DMS153 (cell line): Measurements from ENCODE around the gene FUCA2.

Source experiments
- DNase-seq: peaks from one replicate; lab custom pipeline; 2025; lab: John Stamatoyannopoulos, UW

FUCA2 gene, protein sequence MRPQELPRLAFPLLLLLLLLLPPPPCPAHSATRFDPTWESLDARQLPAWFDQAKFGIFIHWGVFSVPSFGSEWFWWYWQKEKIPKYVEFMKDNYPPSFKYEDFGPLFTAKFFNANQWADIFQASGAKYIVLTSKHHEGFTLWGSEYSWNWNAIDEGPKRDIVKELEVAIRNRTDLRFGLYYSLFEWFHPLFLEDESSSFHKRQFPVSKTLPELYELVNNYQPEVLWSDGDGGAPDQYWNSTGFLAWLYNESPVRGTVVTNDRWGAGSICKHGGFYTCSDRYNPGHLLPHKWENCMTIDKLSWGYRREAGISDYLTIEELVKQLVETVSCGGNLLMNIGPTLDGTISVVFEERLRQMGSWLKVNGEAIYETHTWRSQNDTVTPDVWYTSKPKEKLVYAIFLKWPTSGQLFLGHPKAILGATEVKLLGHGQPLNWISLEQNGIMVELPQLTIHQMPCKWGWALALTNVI

DNA sequence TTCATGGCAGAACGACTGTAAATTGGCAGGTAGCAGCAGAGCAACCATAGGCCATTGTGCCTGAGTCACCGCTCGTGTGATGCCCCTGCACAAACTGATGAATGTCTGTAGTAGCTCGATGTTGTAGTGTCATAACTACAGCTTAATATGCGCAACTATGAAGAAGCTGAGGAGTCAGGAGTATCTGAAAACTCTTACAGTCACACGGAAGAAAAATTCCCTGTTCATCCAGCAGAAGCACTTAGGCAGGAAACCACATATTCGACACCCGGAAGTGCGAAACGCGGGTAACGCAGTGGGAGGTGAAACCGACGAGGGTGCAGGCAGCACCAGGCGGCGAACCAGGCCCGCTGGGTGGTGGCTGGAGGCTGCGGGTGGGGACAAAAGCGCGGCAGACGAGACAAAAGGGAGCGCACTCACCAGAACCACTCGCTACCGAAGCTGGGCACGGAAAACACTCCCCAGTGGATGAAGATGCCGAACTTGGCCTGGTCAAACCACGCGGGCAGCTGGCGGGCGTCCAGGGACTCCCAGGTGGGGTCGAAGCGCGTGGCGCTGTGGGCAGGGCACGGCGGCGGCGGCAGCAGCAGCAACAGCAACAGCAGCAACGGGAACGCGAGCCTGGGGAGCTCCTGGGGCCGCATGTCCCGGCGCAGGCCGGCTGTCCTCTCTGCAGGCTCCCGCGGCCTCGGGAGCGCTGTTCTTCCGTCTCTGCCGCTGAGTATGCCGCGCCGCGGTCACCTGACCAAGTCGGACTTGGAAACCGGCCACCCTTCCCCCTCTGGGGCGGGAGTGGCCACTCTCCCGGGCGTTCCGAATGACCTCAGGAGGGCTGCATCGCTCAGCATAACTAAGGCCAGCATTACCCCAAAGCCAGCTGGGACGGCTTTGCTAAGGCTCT, at the start of gene FUCA2:
Gene FUCA2, minus strand, starts transcription at position 730 of the 901 bp plus-strand sequence. Its CDS starts 86 bp downstream, at position 644.
- DNase-seq = peak; percentile 35

DNA sequence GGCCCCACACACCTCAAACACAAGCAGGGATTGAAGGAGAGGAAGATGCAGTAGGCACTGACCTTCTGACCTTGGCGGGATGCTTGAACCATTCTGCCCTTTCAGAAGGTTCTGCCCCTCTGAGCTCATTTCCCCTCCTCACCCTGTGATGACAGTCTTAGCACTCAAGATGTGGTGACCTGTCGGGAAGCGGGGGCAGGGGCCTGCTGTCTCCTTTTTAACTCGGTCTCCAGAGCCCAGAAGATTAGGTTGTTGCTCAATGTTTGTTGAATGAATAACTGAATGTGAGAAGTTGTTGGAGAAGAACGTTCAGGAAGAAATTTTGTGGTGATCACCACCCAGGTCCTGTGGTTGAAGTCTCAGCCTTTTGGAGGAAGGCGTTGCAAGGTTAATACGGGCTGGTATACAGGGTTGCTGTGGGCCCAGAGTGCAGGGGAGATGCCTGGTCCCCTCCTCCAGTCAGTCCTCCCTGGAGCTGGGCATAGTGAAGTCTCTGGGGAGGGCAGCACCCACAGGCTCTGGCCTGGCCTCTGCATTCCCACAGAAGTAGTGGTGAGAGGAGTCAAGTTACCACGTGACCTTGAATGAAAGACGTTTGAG, 49.7 kb upstream of the FUCA2 start:
- DNase-seq = no peak

DNA sequence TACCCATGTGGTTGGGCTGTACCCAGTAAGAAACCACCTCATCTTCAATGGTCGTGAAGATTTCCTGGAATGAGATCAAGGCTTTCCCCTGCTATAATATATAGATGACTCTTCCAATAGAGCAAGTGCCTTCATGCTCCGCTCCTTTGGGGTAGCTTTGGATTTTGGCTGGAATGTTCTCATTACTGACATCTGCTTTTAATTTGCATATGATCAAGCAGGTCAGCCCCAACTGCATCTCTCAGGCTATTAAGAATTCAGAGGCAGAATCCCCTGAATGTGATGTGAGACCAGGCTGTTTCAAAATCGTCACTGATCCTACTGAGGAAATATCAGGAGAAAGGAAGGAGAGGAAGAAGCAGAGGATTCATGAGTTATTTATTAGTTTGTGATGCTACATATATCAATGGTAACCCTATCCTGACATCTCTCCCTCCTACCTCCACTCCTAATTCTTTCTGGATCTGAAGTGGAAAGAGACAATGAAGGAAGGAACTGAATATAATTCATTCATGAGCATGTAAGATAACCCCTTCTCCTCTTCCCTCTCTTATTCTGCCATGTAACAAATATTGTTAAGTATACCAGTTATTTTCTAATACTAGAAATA, 47.6 kb upstream of the FUCA2 start:
- DNase-seq = no peak

DNA sequence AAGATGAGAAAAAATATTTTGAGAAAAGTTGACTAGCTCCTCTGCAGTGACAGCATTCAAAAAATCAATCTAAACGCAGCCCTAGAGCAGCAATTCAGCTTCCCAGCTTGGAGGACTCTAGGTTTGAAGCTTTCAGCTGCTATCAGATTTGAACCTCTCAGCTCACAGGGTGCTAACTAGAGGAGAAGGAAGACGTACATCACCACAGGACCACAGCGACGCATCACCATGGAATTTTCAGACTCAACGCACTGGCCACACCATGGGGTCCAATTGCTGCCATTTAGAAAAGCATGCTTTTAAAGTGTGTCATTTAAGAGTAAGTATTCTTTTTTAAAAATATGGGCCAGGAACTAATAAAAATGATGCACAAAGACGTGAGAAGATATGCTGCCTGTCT, 45.0 kb upstream of the FUCA2 start:
- no peak for DNase-seq

DNA sequence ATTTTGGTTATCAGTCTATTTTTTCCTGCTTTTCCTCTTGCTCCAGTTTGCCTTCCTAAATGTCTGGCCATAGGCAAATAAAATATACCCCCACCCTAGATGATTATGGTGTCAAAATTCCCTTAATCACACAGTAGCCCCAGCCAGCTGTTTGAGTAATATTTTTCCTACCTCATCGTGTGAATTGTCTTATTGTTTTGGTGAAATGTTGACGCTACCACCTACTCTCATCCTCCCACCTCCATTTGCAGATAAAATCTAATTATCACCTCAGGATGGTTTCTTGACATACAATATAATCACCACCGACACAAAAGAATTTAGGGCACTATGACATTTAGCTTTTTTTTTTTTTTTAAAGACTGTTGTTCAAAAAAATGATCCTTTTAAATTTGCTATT, 44.1 kb upstream of the FUCA2 start:
- no peak for DNase-seq

DNA sequence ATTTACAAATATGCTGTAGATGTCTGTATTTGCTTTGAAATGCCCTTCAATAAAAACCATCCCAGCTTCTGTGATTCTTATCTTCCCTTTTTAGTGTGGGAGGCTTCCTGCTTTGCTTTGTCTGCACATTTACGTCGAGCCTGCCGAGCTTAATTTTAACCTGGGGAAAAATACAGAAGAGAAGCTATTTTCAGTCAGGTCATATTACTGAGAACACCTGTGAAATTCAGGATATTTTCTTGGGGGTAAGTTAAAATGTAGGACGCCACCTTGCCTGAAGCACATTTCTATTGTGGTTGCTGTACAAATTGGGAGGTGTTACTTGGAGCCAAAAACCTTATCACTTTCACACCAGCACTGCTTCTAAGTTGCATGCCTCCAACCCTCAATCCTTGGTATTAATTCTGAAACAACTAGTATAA, 43.6 kb upstream of the FUCA2 start:
- no peak for DNase-seq

DNA sequence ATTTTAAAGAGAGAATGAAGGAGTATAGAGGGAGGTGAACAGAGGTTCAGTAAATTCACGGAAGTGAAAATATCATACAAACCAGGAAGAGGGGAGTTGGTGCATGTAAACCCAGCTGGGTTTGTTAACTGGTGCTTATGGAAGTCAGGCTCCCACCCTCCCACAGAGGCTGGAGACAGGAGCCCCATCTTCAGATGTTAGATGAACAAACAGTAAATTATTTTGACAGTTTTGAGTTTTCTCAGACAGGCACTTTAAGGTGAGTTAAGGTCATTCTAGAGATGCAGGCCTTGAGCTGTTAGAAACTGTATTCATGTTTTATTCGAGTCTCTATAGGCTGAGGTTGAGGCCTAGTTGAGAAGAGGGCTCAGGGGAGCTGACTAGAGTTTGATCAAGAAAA, 41.8 kb upstream of the FUCA2 start:
- no peak for DNase-seq

DNA sequence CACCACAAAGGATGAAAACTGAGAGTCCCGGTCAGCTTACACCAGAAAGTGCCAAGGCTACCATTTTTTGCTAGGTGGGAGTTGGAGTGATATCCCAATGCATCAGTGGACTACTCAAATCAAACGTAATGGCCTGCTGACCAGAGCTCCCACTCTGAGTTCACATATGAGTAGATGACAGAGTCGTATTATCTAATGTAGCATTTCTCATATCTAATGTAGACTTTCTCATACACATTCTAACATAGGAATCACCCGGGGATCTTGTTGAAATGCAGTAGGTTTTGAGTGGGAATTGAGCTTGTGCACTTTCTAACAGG, 38.4 kb upstream of the FUCA2 start:
- no peak for DNase-seq

DNA sequence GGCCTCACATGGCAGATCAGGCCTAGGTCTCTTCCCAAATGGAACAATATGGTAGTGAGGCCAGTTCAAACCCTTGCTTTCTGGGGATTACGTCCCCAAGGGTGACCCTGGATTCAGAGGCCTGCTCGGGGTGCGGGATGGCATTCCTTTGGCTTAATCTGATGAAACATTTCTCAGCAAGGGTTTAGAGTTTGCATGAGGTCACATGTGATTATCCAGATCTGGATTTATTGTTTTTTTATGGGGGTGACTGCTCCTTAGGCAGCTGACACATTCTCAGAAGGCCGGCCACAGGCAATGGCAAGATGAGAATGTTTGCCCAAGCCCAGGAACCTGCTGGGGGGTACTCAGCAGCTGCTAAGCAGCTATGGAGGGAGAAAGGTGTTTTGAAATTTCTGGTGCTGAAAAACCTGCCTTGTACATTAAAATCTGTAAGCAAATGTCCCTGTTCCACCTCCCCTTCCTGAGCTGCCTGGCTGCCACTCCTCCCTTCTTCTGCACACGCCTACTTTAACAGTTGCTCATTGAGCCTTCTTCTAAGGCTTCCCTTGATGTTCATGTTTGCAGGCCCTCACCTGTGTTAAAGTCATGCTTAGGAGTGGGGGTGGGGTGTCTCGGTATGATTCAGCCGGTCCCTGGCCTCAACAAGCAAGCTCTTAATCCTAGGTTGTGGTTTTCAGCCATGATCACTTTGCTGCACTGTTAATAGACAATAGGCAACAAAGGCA, 37.9 kb upstream of the FUCA2 start:
- no peak for DNase-seq

DNA sequence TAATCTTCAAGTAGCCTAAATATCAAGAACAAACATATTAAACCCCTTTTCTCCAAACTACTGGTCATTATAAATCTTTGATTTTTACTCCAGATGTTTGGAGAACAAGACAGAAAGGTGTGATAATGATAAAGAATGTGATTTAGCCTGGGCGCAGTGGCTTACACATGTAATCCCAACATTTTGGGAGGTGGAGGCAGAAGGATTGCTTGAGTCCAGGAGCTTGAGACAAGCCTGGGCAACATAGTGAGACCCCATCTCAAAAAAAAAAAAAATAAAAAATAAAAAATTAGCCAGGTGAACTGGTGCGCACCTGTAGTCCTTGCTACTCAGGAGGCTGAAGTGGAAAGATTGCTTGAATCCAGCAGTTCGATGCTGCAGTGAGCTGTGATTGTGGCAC, 35.1 kb upstream of the FUCA2 start:
- no peak for DNase-seq

DNA sequence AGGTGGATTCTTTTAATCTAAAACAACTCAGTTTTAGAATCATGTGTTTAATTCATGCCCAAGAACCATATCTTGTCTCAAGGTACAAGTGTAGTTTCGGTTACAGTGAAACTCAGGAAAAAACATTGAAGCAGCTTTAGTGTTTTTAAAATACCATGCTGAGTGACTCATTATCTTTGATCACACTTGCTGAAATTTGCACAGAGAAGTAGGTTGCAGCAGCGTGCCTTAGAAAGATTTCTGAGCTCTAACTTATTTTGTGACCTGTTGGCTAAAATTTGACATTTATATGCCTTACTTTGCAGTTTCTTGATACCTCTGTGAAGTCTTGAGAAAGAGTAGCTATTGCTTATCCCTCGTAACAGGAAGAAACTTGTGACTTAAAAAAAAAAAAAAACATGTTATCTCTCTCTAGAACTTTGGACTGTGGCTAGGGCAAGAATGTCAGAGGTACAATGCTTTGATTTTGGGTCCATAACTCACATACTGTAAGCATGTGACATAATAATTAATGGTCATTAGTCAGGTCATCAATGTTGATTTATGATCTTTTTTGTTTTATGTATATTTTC, 34.5 kb upstream of the FUCA2 start:
- DNase-seq = no peak

DNA sequence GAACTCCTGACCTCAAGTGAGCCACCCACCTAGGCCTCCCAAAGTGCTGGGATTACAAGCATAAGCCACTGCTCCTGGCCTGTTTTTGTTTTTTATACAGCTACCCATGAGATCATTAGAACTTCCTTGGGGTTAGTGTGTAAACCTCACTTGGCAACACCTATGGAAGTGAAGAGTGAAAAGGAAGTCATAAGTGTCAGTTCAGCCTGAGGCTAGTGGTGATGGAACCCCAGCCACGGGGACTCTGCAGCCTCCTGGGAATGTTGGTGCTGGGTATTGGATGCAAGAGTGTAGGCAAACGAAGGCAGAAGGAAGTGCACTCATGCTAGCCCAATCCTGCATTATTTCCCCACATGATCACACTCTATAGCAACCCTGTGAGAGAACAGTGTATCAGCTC, 33.6 kb upstream of the FUCA2 start:
- no peak for DNase-seq

DNA sequence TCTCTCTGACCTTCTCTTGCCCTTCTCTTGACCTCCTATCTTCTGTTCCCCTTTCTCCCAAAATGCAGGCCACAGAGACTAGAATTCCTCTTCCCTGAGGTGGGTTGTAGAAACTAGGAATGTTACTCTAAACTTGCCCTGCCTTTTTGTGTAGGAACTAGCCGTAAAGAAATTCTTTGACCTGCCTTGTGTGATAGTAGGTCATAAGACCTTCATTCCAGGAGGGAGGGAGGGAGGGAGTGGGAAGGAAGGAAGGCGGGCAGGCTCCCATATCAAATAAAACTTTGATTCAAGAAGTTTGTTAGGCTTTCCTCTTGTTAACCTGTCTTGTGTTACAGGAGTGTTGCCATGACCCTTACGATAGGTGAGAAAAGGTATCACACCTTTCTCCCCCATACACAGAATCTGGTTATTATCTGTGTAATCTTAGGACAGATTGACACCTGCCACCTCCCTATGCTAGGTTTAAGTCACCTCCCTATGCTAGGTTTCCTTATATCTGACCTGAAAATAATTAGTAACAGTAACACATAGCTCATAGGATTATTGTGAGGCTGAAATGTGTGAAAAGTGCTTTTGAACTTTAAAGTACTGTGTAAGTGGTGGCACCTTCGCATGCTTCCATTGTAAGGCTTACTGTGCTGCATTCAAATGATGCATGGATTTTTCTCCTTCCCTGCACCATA, 32.6 kb upstream of the FUCA2 start:
- no peak for DNase-seq

DNA sequence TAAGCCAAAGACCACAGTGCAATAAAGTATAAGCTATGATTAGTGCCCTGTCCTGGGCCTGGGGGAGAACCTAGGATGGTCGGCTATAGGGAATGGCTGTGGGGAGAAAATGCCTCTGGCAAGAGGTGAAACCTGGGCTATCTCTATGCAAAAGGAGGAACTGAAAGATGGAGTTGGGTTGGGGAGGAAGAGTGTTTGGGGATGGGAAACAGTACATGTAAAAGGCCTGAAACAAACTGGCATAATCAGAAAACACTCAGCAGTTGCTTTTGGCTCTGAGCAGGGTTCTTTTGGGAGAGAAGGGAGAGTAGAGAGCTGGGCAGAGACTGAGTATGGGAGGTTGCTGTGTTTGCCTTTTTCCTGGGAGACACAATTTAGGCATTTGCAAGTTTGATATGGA, 31.9 kb upstream of the FUCA2 start:
- no peak for DNase-seq

DNA sequence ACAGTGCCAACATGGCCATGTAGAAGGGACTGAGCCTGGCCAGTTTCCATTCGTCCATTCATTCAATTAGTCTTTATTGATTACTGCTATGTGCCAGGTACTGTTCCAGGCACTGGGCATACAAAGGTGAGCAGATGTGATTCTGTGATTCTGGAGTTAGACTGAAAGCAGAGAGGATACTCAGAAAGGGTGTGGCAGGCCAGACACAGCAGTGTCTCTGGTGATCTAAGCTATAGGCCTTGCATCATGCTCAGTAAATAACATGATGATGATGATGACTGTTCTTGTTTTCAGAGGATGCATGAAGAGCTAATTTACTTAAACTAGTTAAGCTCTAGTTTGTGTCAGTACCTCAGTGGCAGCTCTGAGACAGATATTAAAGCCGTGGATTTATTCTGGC, 31.4 kb upstream of the FUCA2 start:
- no peak for DNase-seq

DNA sequence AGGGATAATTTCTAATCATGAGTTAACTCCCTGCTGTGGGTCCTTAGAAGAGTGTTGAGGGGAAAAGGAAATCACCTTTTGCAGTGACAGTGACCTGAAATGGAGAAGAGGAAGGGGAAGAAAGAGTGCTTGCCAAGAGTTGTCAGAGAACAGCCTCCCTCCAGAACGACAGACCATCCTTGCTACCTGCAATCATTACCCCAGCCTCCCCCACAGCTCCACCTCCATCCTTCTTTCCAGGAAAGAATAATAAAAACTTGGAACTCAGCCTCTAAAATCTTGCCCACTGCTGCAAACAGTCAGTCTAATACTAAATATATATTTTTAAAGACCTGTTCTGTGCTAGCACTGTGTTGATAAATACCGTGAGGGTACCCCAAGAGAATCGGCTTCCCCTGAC, 28.7 kb upstream of the FUCA2 start:
- DNase-seq = no peak

DNA sequence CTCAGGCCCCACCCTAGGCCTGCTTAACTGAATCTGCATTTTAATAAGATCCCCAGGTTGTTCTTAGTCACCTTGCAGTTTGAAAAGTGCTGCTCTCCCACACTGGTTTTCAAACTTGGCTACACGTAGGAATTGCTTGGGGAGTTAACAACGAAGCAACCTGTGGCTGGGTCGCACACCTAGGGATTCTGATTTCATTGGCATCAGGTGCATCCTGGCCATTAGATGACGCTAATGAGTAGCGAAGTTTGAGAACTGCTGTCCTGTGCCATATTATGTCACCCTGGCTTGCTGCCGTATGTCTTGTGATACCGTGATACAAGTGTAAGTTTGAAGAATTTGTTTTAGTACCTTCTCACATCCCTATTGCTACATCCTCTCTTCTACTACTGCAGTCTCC, 28.2 kb upstream of the FUCA2 start:
- no peak for DNase-seq

DNA sequence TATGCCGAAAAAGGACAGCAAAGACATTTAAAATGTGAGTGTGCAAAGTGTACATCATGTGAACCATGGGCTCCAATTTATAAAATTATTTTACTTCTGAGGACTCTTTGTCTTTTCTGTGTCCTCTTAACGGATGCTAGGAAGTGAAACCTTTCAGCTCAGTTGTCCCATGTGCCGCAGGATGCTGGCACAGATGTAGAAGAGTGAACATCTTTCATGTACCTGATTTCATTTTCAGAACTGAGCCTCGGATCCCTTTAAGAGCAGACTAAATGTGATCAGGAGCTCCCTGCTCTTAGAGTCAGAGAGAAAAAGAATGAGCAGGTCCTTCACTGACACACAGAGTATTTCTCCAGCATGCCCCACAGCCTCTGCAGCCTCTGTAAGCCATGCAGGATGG, 27.6 kb upstream of the FUCA2 start:
- no peak for DNase-seq

DNA sequence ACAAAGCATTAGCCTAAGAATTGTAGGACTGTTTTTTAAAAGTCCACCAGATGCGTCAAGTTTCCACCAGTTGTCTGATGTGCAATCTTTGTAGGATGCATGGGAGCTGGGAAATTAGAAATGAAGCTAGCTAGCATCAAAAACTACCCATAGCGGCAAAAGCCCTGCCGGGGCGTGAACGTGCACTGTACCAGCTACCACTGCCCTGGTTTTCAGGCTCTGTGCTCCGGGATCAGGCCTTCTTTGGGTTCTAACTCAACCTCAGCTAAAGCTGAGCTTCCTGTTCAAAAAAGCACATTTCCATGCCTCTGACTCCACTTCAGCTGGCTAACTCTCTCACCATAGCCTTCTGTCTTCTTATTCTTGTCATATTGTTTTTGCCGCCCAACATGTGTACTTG, 26.9 kb upstream of the FUCA2 start:
- DNase-seq = no peak

DNA sequence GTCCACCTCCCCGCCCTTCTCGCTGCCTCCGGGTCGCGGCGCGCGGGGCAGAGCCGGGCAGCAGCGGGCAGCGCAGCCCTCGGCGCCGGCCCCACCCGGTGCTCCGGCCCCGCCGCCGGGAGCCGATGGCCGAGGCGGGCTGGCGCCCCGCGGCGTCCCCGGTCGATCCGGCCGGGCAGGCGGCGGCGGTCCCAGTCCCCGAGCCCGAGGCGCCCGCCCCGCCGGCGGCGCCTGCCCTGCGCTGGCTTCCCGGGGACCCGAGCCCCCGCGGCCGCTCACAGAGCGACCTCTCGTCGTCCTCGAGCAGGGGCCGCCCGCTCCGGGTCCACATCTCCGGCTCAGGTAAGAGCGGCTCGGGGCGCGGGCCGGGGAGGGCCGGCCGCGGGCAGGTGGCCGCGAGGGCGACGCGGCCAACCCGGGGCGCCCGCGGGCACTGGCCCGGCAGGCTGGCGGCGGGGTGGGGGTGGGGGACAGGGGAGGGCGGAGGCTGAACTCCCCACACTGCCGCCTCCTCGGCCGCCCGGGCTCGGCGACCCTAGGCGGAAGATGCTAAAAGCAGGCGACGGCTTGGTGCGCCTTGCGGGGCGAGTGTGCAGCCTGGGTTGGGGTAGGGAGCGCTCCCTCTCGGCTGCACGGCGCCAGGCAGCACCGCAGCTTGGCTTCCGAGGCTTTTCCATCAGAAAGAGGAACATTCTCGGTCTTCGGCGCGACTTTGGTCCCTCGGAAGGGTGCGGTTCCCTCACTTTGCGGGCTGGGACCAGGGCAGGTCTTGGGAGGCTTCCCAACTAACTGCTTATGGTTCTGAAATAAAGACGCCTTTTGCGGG, 25.6 kb upstream of the FUCA2 start:
- peak; percentile 22 for DNase-seq
